Hematopoietic multipotent progenitor cell treated with erythropoietin and hydrocortisone succinate and interleukin-3 and kit ligand, for 15 days (in vitro differentiated cells): ENCODE results near the gene WNT3A.

Source experiments
- DNase-seq: peaks from one replicate; pipeline ENCODE4 v3.0.0-alpha.2; 2015; ENCODE audit warnings: low spot score

WNT3A gene

GRCh38 chr1:228101614-228101993, 94.8 kb downstream of the WNT3A start:
- DNase-seq: no peak

GRCh38 chr1:228101994-228102790, 95.4 kb downstream of the WNT3A start:
- DNase-seq: peak; percentile 56

GRCh38 chr1:228102791-228103620, 96.2 kb downstream of the WNT3A start, which contains the start of gene C1orf35:
TSS of gene C1orf35 (minus strand) at chr1:228103325. CDS start at chr1:228103227, 98 bp downstream.
- peak; percentile 85 for DNase-seq

- no peak for DNase-seq
These were observed 97.9 kb downstream of the WNT3A start for GRCh38 chr1:228104526-228105269.

- no peak for DNase-seq
These were observed 98.6 kb downstream of the WNT3A start for GRCh38 chr1:228105270-228105995.

- DNase-seq: no peak
These were observed 99.4 kb downstream of the WNT3A start for GRCh38 chr1:228105996-228106799.

GRCh38 chr1:228106800-228107054, 99.9 kb downstream of the WNT3A start:
- DNase-seq: no peak

- DNase-seq: no peak
These were observed 100.8 kb downstream of the WNT3A start for GRCh38 chr1:228107636-228108035.

- no peak for DNase-seq
These were observed 101.4 kb downstream of the WNT3A start for GRCh38 chr1:228108055-228108690.

GRCh38 chr1:228108742-228109072, 101.9 kb downstream of the WNT3A start:
- no peak for DNase-seq

- DNase-seq: peak; percentile 98
These were observed 102.5 kb downstream of the WNT3A start, which contains the start of gene MRPL55 for GRCh38 chr1:228109073-228109961. TSS of gene MRPL55 (minus strand) at chr1:228109299. CDS start at chr1:228108260, 1,039 bp downstream.

- DNase-seq: no peak
These were observed 103.2 kb downstream of the WNT3A start for GRCh38 chr1:228109962-228110488.

- no peak for DNase-seq
These were observed 103.8 kb downstream of the WNT3A start for GRCh38 chr1:228110556-228110955.
